Measurements from ENCODE around the gene ZNF280C.

The ZNF280C gene

DNA sequence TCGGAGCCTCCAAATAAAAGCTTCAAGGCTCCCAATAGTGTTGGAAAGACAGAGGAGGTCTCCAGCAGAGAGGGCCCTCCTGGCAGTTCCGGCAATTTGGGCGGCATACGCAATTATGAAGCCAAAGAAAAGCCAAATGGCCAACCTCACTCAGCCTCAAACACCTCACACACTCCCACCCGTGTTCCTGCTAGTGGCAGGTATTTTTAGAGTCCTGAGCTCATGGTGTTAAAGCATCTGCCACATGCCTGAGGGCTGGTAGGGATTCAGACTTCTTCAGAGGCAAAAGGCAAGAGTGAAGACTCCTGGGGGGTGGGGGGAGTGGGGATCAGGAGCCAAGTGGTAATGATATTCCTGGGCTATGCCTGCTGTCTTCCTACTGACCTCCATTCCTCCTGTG, 89.5 kb downstream of the ZNF280C start:
- in situ Hi-C loops (cut with MboI; ENCODE audit: low sequenced_read_pairs), result no loop called here

DNA sequence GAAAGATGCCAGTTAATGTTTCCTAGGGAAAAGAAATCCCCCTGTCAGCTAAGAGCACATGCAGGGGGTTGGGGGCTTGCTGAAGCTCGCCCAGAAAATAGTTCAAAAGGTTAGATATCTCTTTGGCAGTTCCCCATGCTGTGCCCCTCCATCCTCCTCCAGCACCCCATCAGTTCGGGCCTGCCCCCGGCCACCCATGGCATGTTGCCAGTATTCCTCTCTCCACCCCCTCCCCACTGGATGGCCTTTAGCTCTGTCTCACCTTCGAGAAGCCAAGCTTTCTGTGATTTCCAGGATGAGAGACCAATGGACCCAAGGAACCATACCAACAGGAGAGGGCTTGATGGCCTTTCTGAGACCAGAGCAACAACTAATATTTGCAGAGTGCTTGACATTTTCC, 91.8 kb downstream of the ZNF280C start:
- in situ Hi-C loops (cut with MboI; ENCODE audit: low sequenced_read_pairs), result no loop called here

DNA sequence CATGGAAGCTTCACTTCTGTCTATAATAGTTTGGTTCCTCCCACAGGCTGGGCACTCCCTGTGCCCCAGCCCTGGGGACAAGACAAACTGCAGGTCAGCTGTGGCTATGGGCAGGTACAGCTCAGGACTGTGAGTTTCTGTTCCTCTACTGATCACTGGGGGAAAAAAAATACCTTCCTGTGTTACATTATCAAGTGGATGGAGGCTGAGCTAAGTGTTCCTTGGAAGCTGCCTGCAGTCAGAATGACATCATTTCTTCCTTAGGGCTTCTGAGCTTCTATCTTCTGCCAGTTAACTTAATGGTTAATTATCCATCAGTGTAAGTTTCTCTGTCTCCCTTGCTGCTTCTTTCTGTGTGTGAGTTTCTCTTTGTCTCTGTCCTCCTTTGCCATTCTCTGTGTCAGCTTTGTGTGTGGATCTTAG, 92.3 kb downstream of the ZNF280C start:
- in situ Hi-C loops (cut with MboI; ENCODE audit: low sequenced_read_pairs), result no loop called here

DNA sequence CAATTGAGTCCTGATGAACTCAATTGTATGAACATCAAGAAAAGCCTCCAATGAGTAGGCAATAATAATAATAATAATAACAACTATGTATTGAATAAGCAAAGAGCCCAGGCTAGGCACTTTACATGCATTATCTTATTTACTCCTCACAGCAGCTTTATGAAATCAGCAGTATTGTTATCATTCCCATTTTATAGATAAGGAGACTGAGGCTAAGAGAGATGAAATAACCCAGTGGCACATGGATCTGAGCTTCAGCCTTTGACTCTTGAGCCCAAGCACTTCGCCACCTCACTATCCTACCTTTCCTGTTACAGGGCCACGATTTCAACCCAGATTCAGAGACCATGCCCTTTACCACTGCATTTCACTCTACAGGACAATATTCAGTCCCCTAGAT, 93.8 kb downstream of the ZNF280C start:
- in situ Hi-C loops (cut with MboI; ENCODE audit: low sequenced_read_pairs), result no loop called here

DNA sequence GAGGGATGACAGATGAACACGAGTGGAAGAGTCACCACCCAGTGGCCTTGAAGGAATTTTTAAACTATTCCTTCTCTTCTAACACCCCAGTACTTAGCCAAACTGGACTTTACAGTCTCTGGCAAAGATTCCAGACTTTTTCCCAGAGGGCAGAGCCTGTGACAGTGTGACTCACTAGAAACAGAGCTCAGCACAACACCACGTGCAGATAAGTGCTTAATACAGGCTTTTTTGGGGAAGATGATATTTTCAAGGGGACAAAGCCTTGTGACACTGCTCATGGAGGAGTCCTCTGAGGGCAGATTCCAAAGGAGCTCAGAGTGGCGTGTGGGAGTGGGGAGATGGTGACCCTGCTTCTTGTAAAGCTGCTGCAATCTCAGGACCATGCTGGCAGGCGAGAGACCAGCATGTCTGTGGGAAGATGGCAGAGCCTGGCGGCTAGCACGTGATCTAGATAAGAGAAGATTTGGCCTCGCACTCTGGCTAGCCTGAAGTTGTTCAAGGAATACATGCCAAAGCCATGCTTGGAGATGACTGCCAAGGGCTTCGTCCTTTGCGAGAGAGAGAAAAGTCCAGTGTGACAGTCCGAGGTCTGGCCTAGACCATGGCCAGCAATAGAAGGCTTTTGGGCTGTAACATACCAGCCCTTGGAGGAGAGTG, 94.5 kb downstream of the ZNF280C start:
- in situ Hi-C loops (cut with MboI; ENCODE audit: low sequenced_read_pairs), result no loop called here

- in situ Hi-C loops (cut with MboI; ENCODE audit: low sequenced_read_pairs), result no loop called here
These were observed 95.4 kb downstream of the ZNF280C start for GRCh38 chrX:130173190-130173895.

DNA sequence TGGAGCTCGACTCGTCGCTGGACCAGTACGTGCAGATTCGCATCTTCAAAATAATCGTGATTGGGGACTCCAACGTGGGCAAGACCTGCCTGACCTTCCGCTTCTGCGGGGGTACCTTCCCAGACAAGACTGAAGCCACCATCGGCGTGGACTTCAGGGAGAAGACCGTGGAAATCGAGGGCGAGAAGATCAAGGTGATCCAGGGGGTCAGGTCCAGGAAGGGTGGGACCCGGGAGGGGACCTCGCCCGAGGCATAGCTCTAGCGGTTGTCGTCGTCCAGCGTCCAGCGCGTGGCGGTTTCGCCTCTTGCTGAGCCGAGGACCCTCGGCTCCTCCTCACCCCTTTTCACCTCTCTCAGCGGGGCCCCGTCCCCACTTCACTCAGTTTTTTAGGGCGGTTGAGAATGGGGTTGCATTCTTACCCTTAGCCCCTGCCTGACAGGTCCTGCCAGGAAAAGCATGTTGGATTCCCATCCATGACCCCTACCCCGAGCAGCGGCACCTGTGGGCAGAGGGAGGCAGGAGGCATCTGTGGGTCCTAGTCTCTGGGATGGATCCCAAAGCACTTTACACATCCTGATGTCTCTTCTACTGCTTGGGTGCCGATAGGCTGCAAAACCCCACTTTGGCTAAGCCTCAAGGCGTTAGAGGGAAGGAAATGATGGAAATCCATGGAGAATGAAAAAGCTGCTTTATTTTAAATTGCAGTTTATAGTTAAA, 96.4 kb downstream of the ZNF280C start:
- in situ Hi-C loops (cut with MboI; ENCODE audit: low sequenced_read_pairs), result no loop called here

DNA sequence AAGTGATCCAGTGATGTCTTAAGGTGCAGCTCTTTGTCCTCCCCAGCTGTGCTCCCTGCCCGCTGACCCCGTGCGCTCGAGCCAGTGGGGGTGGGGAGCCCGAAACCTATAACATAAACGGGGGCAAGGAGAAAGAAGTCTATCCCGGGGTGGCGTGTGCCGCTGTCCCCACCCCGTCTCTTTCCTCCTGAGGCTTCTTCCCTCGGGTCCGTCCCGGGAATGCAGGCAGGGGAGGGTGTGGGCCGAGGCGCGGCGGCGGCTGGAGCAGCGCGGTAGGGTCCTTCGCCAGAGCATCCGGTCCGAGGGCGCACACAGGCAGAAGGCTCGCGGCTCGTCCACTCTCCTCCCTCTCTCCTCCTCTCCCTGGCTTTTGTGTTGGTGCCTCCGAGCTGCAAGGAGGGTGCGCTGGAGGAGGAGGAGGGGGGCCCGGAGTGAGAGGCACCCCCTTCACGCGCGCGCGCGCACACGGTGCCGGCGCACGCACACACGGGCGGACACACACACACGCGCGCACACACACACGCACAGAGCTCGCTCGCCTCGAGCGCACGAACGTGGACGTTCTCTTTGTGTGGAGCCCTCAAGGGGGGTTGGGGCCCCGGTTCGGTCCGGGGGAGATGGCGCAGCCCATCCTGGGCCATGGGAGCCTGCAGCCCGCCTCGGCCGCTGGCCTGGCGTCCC, 97.1 kb downstream of the ZNF280C start, which contains the start of gene RAB33A:
RAB33A (plus strand) TSS at position 517 of the 681 bp plus-strand sequence; CDS start at position 618, 101 bp downstream.
- in situ Hi-C loops (cut with MboI; ENCODE audit: low sequenced_read_pairs), result no loop called here

DNA sequence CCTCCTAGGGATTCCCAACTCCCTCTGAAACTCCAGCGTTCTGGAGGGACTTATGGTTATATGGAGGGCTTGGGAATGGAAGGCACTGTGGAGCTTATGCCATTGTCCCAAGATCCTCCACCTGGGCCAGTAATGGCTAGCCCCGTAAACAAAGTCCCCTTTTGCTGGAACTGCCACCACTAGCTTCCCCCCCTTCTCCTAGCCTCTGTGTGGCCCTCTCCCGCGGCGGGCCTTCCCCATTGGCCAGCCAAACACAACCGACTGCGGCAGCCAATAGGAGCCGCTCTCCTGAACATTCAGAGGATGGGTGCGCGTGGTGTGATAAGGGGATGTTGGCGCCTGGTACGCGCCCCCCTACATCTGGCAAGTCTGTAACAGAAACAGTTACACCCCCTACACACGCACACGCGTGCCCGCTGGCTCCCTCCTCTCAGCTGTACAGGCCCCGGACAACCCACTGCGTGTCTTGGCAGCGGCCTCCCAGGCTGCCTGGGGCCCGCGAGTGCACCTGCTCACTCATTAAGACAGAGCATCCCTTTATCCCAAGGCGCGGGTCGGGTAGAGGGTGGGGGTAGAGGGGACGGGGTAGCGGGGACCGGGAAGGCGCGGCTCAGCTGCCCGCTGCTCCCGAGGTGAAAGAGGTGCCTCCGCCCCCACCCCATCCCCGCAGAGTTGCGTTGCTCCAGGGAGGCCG, 97.8 kb downstream of the ZNF280C start:
- in situ Hi-C loops (cut with MboI; ENCODE audit: low sequenced_read_pairs), result no loop called here

DNA sequence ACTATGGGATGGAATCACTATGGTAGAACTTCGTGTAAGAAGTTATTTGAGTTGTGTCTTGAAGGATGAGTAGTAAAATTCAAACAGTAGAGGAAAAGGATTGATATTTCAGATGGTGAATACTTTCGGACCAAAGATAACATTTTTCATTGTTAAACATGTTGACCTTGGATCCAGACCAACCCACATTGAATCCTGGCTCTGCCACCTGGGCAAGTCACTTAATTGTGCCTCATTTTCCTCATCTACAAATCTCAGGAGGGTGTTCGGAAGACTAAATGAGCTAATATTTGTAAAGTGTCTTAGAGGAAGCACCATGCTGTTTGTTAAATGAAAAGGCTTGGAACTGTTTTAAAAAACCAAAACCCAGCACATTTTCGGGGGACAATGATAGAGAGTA, 101.7 kb downstream of the ZNF280C start:
- in situ Hi-C loops (cut with MboI; ENCODE audit: low sequenced_read_pairs), result no loop called here

DNA sequence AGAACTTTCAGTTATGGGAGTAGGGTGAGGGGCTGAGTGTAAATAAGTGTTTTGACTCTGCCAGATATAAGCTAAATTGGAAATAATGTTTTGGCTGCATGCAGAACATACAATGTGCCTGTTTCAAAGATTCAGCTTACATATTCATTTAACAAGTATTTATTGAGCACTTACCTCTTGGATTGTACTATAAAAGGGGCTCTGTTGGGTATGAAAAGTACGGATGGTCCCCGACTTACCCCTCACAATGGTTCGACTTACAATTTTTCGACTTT, 102.3 kb downstream of the ZNF280C start:
- in situ Hi-C loops (cut with MboI; ENCODE audit: low sequenced_read_pairs), result no loop called here

DNA sequence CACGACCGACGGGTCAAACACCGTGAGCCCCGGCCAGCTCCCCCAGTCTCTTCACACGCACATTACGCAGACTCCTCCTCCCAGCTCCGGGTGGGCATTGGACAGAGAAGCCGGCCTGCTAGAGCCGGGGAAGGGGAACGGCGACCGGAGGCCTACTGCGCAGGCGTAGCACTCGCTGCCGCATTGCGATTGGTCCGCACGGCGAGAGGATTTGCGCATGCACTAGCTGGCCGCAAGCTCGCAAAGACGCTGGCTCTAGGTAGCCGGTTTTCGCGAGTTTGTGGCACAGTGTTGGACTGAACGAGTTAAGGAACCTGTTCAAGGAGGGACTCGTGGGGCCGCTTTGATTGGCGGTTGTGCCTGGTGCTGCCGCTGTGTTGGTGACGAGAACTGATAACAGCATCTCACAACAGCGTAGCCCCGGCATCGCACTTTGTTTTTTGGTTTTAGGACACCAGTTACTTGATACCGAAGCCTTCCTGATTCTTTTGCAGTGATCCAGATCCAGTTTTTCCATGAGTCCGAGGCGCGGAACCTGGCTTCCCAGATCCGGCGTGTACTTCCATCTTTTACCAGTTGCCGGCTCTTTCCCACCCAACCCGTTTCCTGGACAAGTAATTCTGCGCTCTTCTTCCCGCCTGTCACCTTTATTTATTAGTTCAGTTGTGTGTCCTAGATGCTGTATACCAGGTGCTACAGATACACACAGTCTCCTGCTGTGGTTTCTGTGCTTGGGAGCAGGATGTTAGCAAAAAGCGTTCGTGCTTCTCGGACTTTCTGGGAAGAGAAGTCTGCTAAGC, 102.8 kb downstream of the ZNF280C start, which contains the start of gene AIFM1:
AIFM1 (minus strand) TSS at position 139 of the 800 bp plus-strand sequence. CDS start 185 bp downstream, outside the sequence.
- in situ Hi-C loops (cut with MboI; ENCODE audit: low sequenced_read_pairs), result no loop called here

DNA sequence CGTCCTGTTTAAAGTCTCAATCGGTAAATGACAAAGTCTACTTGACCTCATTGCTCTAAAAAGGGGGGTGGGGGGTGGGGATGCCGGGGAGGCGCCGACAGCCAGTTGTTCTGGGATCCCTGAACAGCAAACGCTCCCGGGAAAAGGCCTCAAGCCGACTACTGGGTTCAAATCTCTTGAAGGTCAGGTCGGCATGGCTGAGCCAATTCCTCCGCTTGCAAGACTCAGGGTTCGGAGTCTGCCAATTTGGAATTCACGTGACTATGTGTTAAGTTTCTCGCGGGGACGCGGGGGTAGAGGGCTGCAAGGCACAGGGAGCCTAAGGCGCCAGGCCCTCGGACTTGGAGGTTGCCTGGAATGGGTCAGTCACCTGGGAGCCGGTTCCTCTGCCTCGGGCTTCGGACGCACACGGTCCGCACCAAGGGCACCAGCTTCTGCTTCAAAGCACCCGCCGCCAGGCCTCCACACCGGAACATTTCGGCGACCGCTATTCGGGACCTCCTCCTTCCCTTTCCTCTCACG, 103.5 kb downstream of the ZNF280C start:
- in situ Hi-C loops (cut with MboI; ENCODE audit: low sequenced_read_pairs), result no loop called here

- in situ Hi-C loops (cut with MboI; ENCODE audit: low sequenced_read_pairs), result no loop called here
These were observed 105.3 kb downstream of the ZNF280C start for GRCh38 chrX:130163398-130163797.

- in situ Hi-C loops (cut with MboI; ENCODE audit: low sequenced_read_pairs), result no loop called here
These were observed 106.5 kb downstream of the ZNF280C start for GRCh38 chrX:130162094-130162735.

DNA sequence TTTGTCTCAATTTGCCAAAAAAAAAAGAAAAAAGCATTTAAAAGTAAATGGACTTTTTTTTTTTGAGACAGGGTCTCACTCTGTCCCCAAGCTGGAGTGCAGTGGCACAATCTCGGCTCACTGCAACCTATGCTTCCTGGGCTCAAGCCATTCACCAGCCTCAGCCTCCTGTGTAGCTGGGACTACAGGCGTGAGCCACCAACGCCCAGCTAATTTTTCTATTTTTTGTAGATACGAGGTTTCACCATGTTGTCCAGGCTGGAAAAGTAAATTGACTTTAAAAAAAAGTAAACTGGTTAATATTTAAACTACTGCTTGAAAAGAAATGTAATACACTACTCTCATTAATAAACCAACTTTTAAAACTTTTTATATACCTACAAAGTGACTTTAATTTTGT, 108.9 kb downstream of the ZNF280C start:
- in situ Hi-C loops (cut with MboI; ENCODE audit: low sequenced_read_pairs), result no loop called here

GRCh38 chrX:130158311-130158710, 110.4 kb downstream of the ZNF280C start:
- in situ Hi-C loops (cut with MboI; ENCODE audit: low sequenced_read_pairs), result no loop called here

DNA sequence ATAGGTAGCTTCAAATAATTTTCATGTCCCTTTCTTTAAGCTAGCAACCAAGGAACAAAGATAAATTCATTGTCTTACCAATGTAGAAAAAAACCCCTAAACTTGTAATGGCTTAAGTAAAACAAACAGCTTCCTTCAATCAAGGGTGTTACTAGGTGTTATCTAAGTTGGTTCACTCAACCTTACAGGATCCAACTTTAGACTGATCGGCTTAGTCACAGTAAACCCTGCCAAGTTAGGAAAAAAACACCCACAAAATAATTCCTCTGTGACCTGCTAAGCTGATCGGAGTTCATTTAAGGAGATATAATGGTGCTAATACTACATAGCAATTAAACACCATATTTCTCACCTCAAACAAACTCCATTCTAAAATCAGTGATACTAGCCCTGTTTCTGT, 113.1 kb downstream of the ZNF280C start:
- in situ Hi-C loops (cut with MboI; ENCODE audit: low sequenced_read_pairs), result no loop called here
